ENCODE data around the gene CCDC192. TPM values are rescaled to one million over a fixed set of nuclear protein-coding genes. Genes with fewer than 3 reads are reported as not detected.

CCDC192 gene
- total RNA-seq, 6 experiments from 2014 or later, result not detected

GRCh38 chr5:127960270-127960691 lies 257.1 kb downstream of the CCDC192 start:
- 71% methylated on average over 1 of the region's 1 CpG for WGBS (ENCODE audit: insufficient coverage, low coverage, low lambda C conversion rate, missing lambda C conversion rate)
- H3K27me3 ChIP-seq, result no peaks in the 10 kb centered on the region
- ATAC-seq, result peak; percentile 49 to 76 (median 52)
- H3K4me3 ChIP-seq, result no peak overlapping the region
- intact Hi-C loops (cut with DNase I), result no loop called here
- no peaks in the 10 kb centered on the region for H3K4me1 ChIP-seq
- TF ChIP-seq POLR2A (IDR thresholded peaks at IDR 0.05), result no peak
- TF ChIP-seq, protein P1, sequence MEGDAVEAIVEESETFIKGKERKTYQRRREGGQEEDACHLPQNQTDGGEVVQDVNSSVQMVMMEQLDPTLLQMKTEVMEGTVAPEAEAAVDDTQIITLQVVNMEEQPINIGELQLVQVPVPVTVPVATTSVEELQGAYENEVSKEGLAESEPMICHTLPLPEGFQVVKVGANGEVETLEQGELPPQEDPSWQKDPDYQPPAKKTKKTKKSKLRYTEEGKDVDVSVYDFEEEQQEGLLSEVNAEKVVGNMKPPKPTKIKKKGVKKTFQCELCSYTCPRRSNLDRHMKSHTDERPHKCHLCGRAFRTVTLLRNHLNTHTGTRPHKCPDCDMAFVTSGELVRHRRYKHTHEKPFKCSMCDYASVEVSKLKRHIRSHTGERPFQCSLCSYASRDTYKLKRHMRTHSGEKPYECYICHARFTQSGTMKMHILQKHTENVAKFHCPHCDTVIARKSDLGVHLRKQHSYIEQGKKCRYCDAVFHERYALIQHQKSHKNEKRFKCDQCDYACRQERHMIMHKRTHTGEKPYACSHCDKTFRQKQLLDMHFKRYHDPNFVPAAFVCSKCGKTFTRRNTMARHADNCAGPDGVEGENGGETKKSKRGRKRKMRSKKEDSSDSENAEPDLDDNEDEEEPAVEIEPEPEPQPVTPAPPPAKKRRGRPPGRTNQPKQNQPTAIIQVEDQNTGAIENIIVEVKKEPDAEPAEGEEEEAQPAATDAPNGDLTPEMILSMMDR (IDR thresholded peaks at IDR 0.05), result no peak
- H3K9me3 ChIP-seq, result no peaks in the 10 kb centered on the region
- no peak for DNase-seq
- no peaks in the 10 kb centered on the region for H3K36me3 ChIP-seq
- H3K27ac ChIP-seq, result no peak overlapping the region

DNA sequence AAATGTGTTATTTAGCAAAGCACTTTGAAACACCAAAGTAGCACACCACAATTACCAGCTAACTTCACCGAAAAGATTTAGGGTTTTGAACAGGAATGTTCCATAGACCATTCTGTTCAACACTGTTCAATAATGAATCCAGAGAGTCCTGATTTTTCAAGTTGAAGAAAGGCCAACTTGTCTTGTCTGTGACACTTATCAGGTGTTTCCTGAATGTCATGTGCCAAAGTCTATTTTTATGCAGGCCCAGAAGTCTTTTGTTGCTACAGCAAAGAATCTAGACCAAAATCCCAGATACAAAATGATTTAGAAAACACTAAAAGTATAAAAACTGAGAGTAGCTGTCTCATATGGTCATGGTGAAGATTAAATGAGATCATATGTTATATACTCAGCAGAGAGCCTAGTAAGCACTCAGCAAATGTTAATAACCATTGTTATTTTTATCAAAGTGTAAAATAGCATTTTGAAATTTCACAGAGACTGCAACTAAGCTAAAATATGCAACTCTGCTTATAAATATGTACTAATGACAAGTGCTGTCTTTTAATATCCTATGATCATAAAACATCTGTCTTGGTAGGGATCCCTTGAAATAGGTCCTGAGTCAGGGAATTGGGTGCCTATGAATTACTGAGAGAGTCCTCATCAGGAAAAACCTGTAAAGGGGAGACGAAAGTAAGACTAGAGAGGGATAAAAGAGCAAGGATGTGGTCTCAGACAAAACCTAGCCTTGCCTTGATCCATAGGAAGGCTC lies 258.0 kb downstream of the CCDC192 start:
- WGBS (ENCODE audit: insufficient coverage, low coverage, low lambda C conversion rate, missing lambda C conversion rate), result 66% methylated on average over 2 of the region's 2 CpGs
- ATAC-seq, result peak in 2 of 4 donors; percentile 22 to 29
- Histone ChIP-seq H3K4me1 (no peaks in the 10 kb centered on the region), H3K27ac (no peak overlapping the region), H3K27me3 (no peaks in the 10 kb centered on the region), H3K9me3 (no peaks in the 10 kb centered on the region), H3K4me3 (no peak overlapping the region), H3K36me3 (no peaks in the 10 kb centered on the region)
- no peak for DNase-seq
- TF ChIP-seq POLR2A (IDR thresholded peaks at IDR 0.05), result no peak
- TF ChIP-seq, protein P1 (IDR thresholded peaks at IDR 0.05), result no peak
- intact Hi-C loops (cut with DNase I), result no loop called here

DNA sequence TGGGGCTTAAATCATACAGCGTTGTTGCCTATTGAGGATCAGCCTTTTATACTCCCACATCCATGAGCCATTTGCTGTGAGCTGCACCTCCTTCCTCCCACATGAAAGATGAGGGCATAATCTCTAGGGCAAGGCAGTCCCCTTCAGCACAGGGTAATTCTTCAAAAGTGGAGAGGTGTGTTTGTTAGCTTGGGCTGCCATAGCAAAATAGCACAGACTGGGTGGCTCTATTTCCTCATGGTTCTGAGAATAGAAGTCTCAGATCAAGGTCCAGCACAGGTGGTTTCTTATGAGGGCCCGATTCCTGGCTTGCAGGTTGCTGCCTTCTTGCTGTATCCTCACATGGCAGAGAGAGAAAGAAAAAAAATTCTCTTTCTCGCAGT lies 258.6 kb downstream of the CCDC192 start:
- WGBS (ENCODE audit: insufficient coverage, low coverage, low lambda C conversion rate, missing lambda C conversion rate), result 100% methylated on average over 2 of the region's 3 CpGs

DNA sequence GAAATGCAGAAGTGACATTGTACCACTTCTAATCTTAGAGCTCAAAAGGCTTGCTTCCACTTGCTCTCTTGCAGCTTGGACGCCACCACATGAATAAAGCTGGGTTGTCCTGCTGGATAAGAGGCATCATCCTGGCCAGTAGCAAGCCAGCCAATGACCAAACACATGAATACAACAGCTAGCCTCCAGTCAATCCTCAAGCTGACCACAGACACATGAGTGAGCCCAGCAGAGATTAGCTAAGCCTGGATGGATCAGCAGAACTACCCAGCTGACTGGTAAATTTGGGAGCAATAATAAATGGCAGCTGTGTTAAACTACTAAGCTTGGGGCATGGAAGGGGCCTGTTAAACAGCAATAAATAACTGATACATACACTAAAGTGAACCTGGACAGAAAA lies 259.3 kb downstream of the CCDC192 start:
- Histone ChIP-seq H3K4me3 (no peak overlapping the region), H3K27ac (no peak overlapping the region), H3K9me3 (no peaks in the 10 kb centered on the region), H3K27me3 (no peaks in the 10 kb centered on the region), H3K36me3 (no peaks in the 10 kb centered on the region), H3K4me1 (no peaks in the 10 kb centered on the region)
- no peak for TF ChIP-seq POLR2A (IDR thresholded peaks at IDR 0.05)
- TF ChIP-seq, protein P1 (IDR thresholded peaks at IDR 0.05), result no peak
- 80% methylated on average over 1 of the region's 1 CpG for WGBS (ENCODE audit: insufficient coverage, low coverage, low lambda C conversion rate, missing lambda C conversion rate)
- ATAC-seq, result no peak
- no peak for DNase-seq
- intact Hi-C loops (cut with DNase I), result no loop called here

More for the DNA sequence above, 258.6 kb downstream of the CCDC192 start:
- intact Hi-C loops (cut with DNase I), result no loop called here
- ATAC-seq, result no peak
- Histone ChIP-seq H3K27me3 (no peaks in the 10 kb centered on the region), H3K4me1 (no peaks in the 10 kb centered on the region), H3K9me3 (no peaks in the 10 kb centered on the region), H3K4me3 (no peak overlapping the region), H3K36me3 (no peaks in the 10 kb centered on the region), H3K27ac (no peak overlapping the region)
- DNase-seq, result no peak
- no peak for TF ChIP-seq POLR2A (IDR thresholded peaks at IDR 0.05)
- TF ChIP-seq, protein P1 (IDR thresholded peaks at IDR 0.05), result no peak
